H1 (cell line): ENCODE measurements around the gene MOB2. TPM values are rescaled to one million over a fixed set of nuclear protein-coding genes. Genes with fewer than 3 reads are reported as not detected.
A peak's percentile ranks its signal among the peaks of the same experiment; 100 is the strongest.

ENCODE experiments used
- CTCF ChIA-PET: fragments of 300-600 bp; sonication (Branson Sonifier 250); formaldehyde crosslinking; loops from one replicate; lab custom pipeline; 2021; ENCODE audit not compliant: partially characterized antibody; lab: Charles Lee
- POLR2A ChIA-PET: fragments of 300-600 bp; sonication (Branson Sonifier 250); formaldehyde crosslinking; loops from one replicate; lab custom pipeline; 2021; ENCODE audit warnings: inconsistent platforms; ENCODE audit not compliant: partially characterized antibody; lab: Charles Lee
- DNase-seq, 2 experiments: peaks; one replicate each; pipeline versions ENCODE4 v3.0.0 to v3.0.0-alpha.2; 2010 to 2022; ENCODE audit warnings: low spot score in 2 of 2, low read depth in 1 of 2, mixed read lengths in 1 of 2
- FAIRE-seq: peaks from 2 replicates; lab custom pipeline; 2011; peaks lifted over from hg19 to GRCh38; lab: Jason Lieb, UNC
- H2AFZ ChIP-seq: 2 replicates; pipeline ENCODE4 v1.8.1; 2012; ENCODE audit warnings: low read length, inconsistent platforms
- H2AK5ac ChIP-seq: 2 replicates; pipeline ENCODE4 v1.6.1; 2013; ENCODE audit warnings: low read depth, low read length
- H2BK120ac ChIP-seq: replicated peaks from 2 replicates; pipeline ENCODE3; 2013; ENCODE audit warnings: low read depth, low read length, inconsistent platforms
- H2BK12ac ChIP-seq: 2 replicates; pipeline ENCODE4 v1.6.1; 2013; ENCODE audit warnings: low read depth, low read length
- H2BK15ac ChIP-seq: 2 replicates; pipeline ENCODE4 v1.6.1; 2013; ENCODE audit warnings: low read length
- H2BK20ac ChIP-seq: 2 replicates; pipeline ENCODE4 v1.6.1; 2013; ENCODE audit warnings: low read length
- H2BK5ac ChIP-seq: 2 replicates; pipeline ENCODE4 v1.6.1; 2013; ENCODE audit warnings: low read depth, low read length
- H3K14ac ChIP-seq: 2 replicates; pipeline ENCODE4 v1.6.1; 2013; ENCODE audit warnings: inconsistent platforms; ENCODE audit not compliant: insufficient read length
- H3K18ac ChIP-seq: 2 replicates; pipeline ENCODE4 v1.6.1; 2013; ENCODE audit warnings: low read length; ENCODE audit errors: extremely low read depth
- H3K23ac ChIP-seq: 2 replicates; pipeline ENCODE4 v1.6.1; 2013; ENCODE audit warnings: inconsistent platforms; ENCODE audit not compliant: insufficient read length
- H3K23me2 ChIP-seq: 2 replicates; pipeline ENCODE4 v1.6.1; 2013; ENCODE audit warnings: low read depth, low read length
- H3K27ac ChIP-seq: 2 replicates; pipeline ENCODE4 v1.6.1; 2011; ENCODE audit warnings: low read depth, low read length, inconsistent platforms
- H3K27me3 ChIP-seq, 4 experiments: replicated peaks in 1 of 4; 1 replicate in 1 of 4; 2 replicates in 3 of 4; pipeline versions ENCODE4 v1.6.1 to v1.8.1; 2011 to 2013; ENCODE audit warnings: low read length in 3 of 4, mild to moderate bottlenecking in 3 of 4, inconsistent platforms in 2 of 4, mixed read lengths in 2 of 4, moderate library complexity in 1 of 4; ENCODE audit not compliant: control insufficient read depth in 3 of 4, insufficient read depth in 3 of 4; ENCODE audit errors: extremely low read depth in 1 of 4
- H3K36me3 ChIP-seq, 4 experiments: 2 replicates each; pipeline versions ENCODE4 v1.6.1 to v1.8.1; 2011 to 2013; ENCODE audit warnings: mild to moderate bottlenecking in 4 of 4, low read length in 3 of 4, moderate library complexity in 2 of 4, control low read depth in 1 of 4, inconsistent platforms in 1 of 4; ENCODE audit not compliant: insufficient read depth in 4 of 4, control insufficient read depth in 2 of 4
- H3K4ac ChIP-seq: replicated peaks from 2 replicates; pipeline ENCODE3; 2013; ENCODE audit warnings: low read length, low read depth, mixed read lengths, inconsistent platforms; ENCODE audit not compliant: insufficient read length
- H3K4me1 ChIP-seq, 4 experiments: replicated peaks in 1 of 4; 1 replicate in 1 of 4; 2 replicates in 3 of 4; pipeline versions ENCODE4 v1.6.1 to v1.8.1; 2011 to 2013; ENCODE audit warnings: low read length in 3 of 4, inconsistent platforms in 2 of 4, mixed read lengths in 1 of 4; ENCODE audit not compliant: insufficient read depth in 4 of 4, control insufficient read depth in 3 of 4
- H3K4me2 ChIP-seq, 2 experiments: 2 replicates each; pipeline versions ENCODE4 v1.6.1 to v1.8.1; 2011 to 2013; ENCODE audit warnings: low read depth in 2 of 2, low read length in 2 of 2, control low read depth in 1 of 2, inconsistent platforms in 1 of 2, mild to moderate bottlenecking in 1 of 2; ENCODE audit not compliant: insufficient read depth in 1 of 2
- H3K4me3 ChIP-seq, 4 experiments: fragments of 200-600, 300-600 bp in 1 of 4; sonication (generic), shearing (Covaris generic), sonication (Bioruptor Twin) in 1 of 4; 2 replicates each; pipeline versions ENCODE4 v1.5.1 to v1.8.1; 2011 to 2016; ENCODE audit warnings: low read length in 4 of 4, low read depth in 3 of 4, control low read depth in 2 of 4, inconsistent platforms in 2 of 4, mild to moderate bottlenecking in 2 of 4, mixed read lengths in 1 of 4, moderate library complexity in 1 of 4; ENCODE audit not compliant: insufficient read depth in 2 of 4; ENCODE audit errors: extremely low read depth in 1 of 4
- H3K56ac ChIP-seq: replicated peaks from 2 replicates; pipeline ENCODE3; 2013; ENCODE audit warnings: low read depth, mild to moderate bottlenecking, mixed read lengths, low read length, inconsistent platforms; ENCODE audit not compliant: insufficient read length
- H3K79me1 ChIP-seq: 2 replicates; pipeline ENCODE4 v1.6.1; 2013; ENCODE audit warnings: low read depth, low read length, control low read depth
- H3K79me2 ChIP-seq, 2 experiments: 2 replicates each; pipeline versions ENCODE4 v1.6.1 to v1.8.1; 2012 to 2013; ENCODE audit warnings: low read length in 2 of 2, mild to moderate bottlenecking in 2 of 2, inconsistent platforms in 1 of 2; ENCODE audit not compliant: insufficient read depth in 2 of 2, control insufficient read depth in 1 of 2
- H3K9ac ChIP-seq, 4 experiments: replicated peaks in 1 of 4; 1 replicate in 1 of 4; 2 replicates in 3 of 4; pipeline versions ENCODE4 v1.6.1 to v1.8.1; 2011 to 2013; ENCODE audit warnings: low read depth in 3 of 4, low read length in 3 of 4, control low read depth in 2 of 4, mild to moderate bottlenecking in 2 of 4, moderate library complexity in 2 of 4, inconsistent platforms in 1 of 4; ENCODE audit errors: extremely low read depth in 1 of 4
- H3K9me3 ChIP-seq, 2 experiments: 2 replicates each; pipeline versions ENCODE4 v1.6.1 to v1.8.1; 2012 to 2013; ENCODE audit warnings: mild to moderate bottlenecking in 2 of 2, moderate library complexity in 2 of 2, control low read depth in 1 of 2, inconsistent platforms in 1 of 2, low read depth in 1 of 2, low read length in 1 of 2, mixed read lengths in 1 of 2; ENCODE audit not compliant: insufficient read depth in 2 of 2
- H4K20me1 ChIP-seq, 2 experiments: replicated peaks in 1 of 2; 2 replicates each; pipeline versions ENCODE3 to v1.8.1; 2011 to 2013; ENCODE audit warnings: inconsistent platforms in 2 of 2, low read length in 2 of 2, mild to moderate bottlenecking in 1 of 2; ENCODE audit not compliant: insufficient read depth in 2 of 2, control insufficient read depth in 1 of 2
- H4K5ac ChIP-seq: 2 replicates; pipeline ENCODE4 v1.6.1; 2013; ENCODE audit warnings: low read length, low read depth, mixed read lengths, inconsistent platforms; ENCODE audit not compliant: insufficient read length
- H4K8ac ChIP-seq: 2 replicates; pipeline ENCODE4 v1.8.0; 2013; ENCODE audit warnings: mild to moderate bottlenecking, moderate library complexity, low read length, inconsistent platforms; ENCODE audit not compliant: insufficient read depth; ENCODE audit errors: extremely low read depth
- H4K91ac ChIP-seq: replicated peaks from 2 replicates; pipeline ENCODE3; 2013; ENCODE audit warnings: low read length, mixed read lengths, inconsistent platforms; ENCODE audit not compliant: insufficient read length
- CEBPB ChIP-seq: IDR thresholded peaks from 2 replicates; pipeline ENCODE4 v1.6.1; 2012; ENCODE audit warnings: low read depth, low read length
- CHD2 ChIP-seq: IDR thresholded peaks from 2 replicates; pipeline ENCODE4 v1.6.1; 2012; ENCODE audit warnings: low read length, improper control_type of control experiment
- EGR1 ChIP-seq: IDR thresholded peaks from 2 replicates; pipeline ENCODE4 v1.6.1; 2011; ENCODE audit warnings: low read depth, low read length, borderline replicate concordance
- EP300 ChIP-seq, 2 experiments: IDR thresholded peaks; 1 replicate in 1 of 2; 2 replicates in 1 of 2; pipeline ENCODE4 v1.6.1; 2011 to 2012; ENCODE audit warnings: low read depth in 2 of 2, low read length in 2 of 2, mild to moderate bottlenecking in 2 of 2, borderline replicate concordance in 1 of 2, inconsistent platforms in 1 of 2, moderate library complexity in 1 of 2
- SIRT6 ChIP-seq: IDR thresholded peaks from one replicate; pipeline ENCODE4 v1.7.1; 2012; ENCODE audit warnings: low read length, inconsistent platforms
- SIX5 ChIP-seq: IDR thresholded peaks from 2 replicates; pipeline ENCODE4 v1.6.1; 2011; ENCODE audit warnings: mild to moderate bottlenecking, low read depth, low read length
- WGBS, 2 experiments: shearing (Covaris generic) in 1 of 2; methylation state at CpG; one replicate each; pipeline versions ENCODE4 v1.1.6 to v1.1.7; 2013 to 2015; ENCODE audit warnings: low lambda C conversion rate in 2 of 2, mixed read lengths in 2 of 2, inconsistent platforms in 1 of 2, low coverage in 1 of 2, missing lambda C conversion rate in 1 of 2; ENCODE audit not compliant: insufficient replicate concordance in 2 of 2, insufficient coverage in 1 of 2, insufficient read length in 1 of 2; ENCODE audit errors: extremely low coverage in 1 of 2, missing lambda C conversion rate in 1 of 2; 5-methylcytosine and 5-hydroxymethylcytosine counted together
- polyA plus RNA-seq, 7 experiments: library from polyadenylated mRNA; depleted of rRNA in 3 of 7; stranded (reverse) in 5 of 7; unstranded in 2 of 7; fragments of >200 nt in 5 of 7; fragments of 200-250 nt in 2 of 7; gene quantifications; 1 replicate in 5 of 7; 2 replicates in 1 of 7; 4 replicates in 1 of 7; pipeline versions ENCODE4 v1.2.1 to v1.2.3, GENCODE V29; 2011 to 2013; ENCODE audit warnings: missing spikeins in 2 of 7, mixed read lengths in 2 of 7
- total RNA-seq: library from RNA; stranded (reverse); fragmentation: NEBNext Ultra II Directional; extraction: Animal tissue kit (Norgen Biotek cat#: 25700); gene quantifications from 2 replicates; pipeline ENCODE4 v1.2.1, GENCODE V29; 2021
- TF ChIP-seq, protein P1 (sequence below): IDR thresholded peaks from 2 replicates; pipeline ENCODE4 v1.6.1; 2012; ENCODE audit warnings: low read length, inconsistent platforms
- TF ChIP-seq, protein P2 (sequence below): IDR thresholded peaks from 2 replicates; pipeline ENCODE4 v1.6.1; 2011; ENCODE audit warnings: low read depth, mild to moderate bottlenecking, low read length; ENCODE audit not compliant: insufficient read depth

The MOB2 gene
- total and polyA plus RNA-seq, 2 of the 8 experiments (the other 6 are each of a cell fraction or from before 2014, with no cell fraction given) = 18.6 to 28.2 TPM

DNA sequence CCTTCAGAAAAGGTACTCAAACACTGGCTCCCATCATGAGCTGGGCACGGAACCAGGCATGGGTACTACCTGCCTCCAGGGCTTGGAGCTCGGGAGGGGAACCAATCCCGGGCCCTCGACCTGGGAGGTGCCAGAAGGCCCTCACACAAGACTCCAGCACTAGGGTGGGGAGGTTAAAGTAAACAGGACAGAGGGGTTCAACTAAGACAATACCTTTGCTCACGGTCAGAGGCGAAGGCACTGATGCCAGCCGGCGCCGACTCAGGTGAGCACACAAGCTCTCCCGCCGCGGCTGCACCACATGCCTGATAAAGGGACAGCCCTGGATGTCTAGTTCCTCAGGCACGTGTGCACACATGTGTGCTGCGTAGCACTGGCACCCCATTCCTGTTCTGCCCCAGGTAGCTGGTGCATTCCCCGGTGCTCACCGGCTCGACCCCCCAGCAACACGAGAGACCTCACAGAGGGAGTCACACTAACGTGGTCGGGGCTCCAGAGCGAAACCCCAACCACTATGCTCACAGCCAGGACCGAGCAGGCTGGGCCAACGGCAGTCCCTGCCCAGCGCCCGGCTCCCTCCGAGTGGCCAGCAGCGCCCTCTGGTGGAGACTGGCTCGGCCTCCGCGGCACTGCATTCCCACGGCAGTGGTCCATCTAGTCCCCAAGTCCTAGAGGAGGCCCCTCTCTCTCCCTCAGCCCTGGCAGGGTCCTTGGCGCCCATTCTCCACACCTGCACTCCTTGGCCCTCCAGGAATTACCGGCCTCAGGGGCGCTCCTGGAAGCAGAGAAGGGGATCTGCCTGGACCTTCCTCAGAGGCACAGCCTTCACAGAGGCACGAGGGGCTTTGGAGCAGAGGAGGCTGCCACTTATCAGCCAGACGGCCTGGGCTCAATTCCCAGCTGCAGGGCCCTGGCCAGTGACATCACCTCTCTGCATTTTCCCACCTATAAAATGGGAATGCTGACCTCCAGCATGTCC is 28.8 kb upstream of the MOB2 start:
- H2BK12ac ChIP-seq = peak overlapping the region; percentile 63; the same call in 1 of the 2 replicates
- H2BK120ac ChIP-seq = no peak overlapping the region
- CTCF ChIA-PET = interaction anchor here (0.6 to 3.8 kb wide), 46 partner anchors 8 to 440 kb away, joined by 3 to 21 read pairs (median 4); partner anchors contain the start of gene BRSK2
- H3K4ac ChIP-seq = peak overlapping the region; percentile 76
- no peak overlapping the region for H3K56ac ChIP-seq
- no peaks in the 10 kb centered on the region for H3K9me3 ChIP-seq
- H2AFZ ChIP-seq = no peak overlapping the region
- no peak overlapping the region for H2AK5ac ChIP-seq
- H4K91ac ChIP-seq = peak overlapping the region; percentile 45
- DNase-seq = peak; percentile 49 to 99
- peaks cover 12 to 21% of the 10 kb centered on the region in 2 experiments for H4K20me1 ChIP-seq
- POLR2A ChIA-PET = interaction anchor here (0.9 kb wide), 1 partner anchor 10 kb away, joined by 3 read pairs; no protein-coding TSS in a partner anchor
- H2BK20ac ChIP-seq = no peak overlapping the region
- peak overlapping the region; percentile 92 for H4K8ac ChIP-seq
- H3K4me1 ChIP-seq = peaks cover 0 to 9% (median 8%) of the 10 kb centered on the region in 4 experiments; a peak in 6 of 7 replicates
- no peak overlapping the region for H2BK5ac ChIP-seq
- H2BK15ac ChIP-seq = no peak overlapping the region
- no peak overlapping the region for H4K5ac ChIP-seq
- H3K27ac ChIP-seq = no peak overlapping the region
- H3K79me1 ChIP-seq = peaks cover 13% of the 10 kb centered on the region; the same call in 1 of the 2 replicates
- WGBS, 2 experiments = 49% methylated on average over 36 of the region's 36 CpGs; no CpG with 5 or more reads in 1 of the 2 experiments
- H3K23me2 ChIP-seq = no peaks in the 10 kb centered on the region
- H3K4me2 ChIP-seq = no peak overlapping the region
- no peak overlapping the region for H3K4me3 ChIP-seq
- H3K27me3 ChIP-seq = no peaks in the 10 kb centered on the region
- H3K14ac ChIP-seq = no peak overlapping the region
- H3K79me2 ChIP-seq = peaks cover 0 to 13% of the 10 kb centered on the region in 2 experiments; a peak in 1 of 4 replicates
- H3K36me3 ChIP-seq = no peaks in the 10 kb centered on the region
- H3K23ac ChIP-seq = no peak overlapping the region
- no peak overlapping the region for H3K18ac ChIP-seq
- FAIRE-seq = no peak
- no peak overlapping the region for H3K9ac ChIP-seq
- TF ChIP-seq SIX5 (no peak), CEBPB (no peak), EGR1 (no peak), EP300 (IDR thresholded peaks at IDR 0.05; ENCODE audit: borderline replicate concordance in 1 of 2, low read depth in 2 of 2, low read length in 2 of 2) (no peak), SIRT6 (no peak), CHD2 (no peak)
- TF ChIP-seq, protein P1, sequence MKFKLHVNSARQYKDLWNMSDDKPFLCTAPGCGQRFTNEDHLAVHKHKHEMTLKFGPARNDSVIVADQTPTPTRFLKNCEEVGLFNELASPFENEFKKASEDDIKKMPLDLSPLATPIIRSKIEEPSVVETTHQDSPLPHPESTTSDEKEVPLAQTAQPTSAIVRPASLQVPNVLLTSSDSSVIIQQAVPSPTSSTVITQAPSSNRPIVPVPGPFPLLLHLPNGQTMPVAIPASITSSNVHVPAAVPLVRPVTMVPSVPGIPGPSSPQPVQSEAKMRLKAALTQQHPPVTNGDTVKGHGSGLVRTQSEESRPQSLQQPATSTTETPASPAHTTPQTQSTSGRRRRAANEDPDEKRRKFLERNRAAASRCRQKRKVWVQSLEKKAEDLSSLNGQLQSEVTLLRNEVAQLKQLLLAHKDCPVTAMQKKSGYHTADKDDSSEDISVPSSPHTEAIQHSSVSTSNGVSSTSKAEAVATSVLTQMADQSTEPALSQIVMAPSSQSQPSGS = 0 out of 2 replicates have a peak, but pooled peaks have one; percentile 22
- TF ChIP-seq, protein P2, sequence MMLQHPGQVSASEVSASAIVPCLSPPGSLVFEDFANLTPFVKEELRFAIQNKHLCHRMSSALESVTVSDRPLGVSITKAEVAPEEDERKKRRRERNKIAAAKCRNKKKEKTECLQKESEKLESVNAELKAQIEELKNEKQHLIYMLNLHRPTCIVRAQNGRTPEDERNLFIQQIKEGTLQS = no peak
